ENCODE data around the gene FAM3D.

DNA sequence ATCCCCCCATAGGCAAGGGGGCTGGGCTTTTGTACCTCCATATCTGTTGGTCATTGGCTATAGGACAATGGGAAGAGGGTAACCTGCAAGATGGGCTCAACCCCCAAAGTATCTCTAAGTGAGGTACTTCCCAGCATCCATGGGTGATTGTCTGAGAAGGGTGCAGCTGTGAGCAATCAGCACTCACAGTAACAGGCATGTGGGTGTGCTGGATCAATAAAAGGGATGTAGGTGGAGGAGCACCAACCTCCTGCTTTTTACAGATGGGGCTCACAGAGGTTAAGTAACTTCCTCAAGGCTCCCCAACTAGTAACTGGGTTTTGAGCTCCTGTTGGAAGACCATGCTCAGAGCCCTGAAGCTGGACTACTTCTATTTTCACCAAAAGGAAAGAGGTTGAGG lies 63.0 kb downstream of the FAM3D start:
- TF ChIP-seq, protein P1, sequence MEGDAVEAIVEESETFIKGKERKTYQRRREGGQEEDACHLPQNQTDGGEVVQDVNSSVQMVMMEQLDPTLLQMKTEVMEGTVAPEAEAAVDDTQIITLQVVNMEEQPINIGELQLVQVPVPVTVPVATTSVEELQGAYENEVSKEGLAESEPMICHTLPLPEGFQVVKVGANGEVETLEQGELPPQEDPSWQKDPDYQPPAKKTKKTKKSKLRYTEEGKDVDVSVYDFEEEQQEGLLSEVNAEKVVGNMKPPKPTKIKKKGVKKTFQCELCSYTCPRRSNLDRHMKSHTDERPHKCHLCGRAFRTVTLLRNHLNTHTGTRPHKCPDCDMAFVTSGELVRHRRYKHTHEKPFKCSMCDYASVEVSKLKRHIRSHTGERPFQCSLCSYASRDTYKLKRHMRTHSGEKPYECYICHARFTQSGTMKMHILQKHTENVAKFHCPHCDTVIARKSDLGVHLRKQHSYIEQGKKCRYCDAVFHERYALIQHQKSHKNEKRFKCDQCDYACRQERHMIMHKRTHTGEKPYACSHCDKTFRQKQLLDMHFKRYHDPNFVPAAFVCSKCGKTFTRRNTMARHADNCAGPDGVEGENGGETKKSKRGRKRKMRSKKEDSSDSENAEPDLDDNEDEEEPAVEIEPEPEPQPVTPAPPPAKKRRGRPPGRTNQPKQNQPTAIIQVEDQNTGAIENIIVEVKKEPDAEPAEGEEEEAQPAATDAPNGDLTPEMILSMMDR (IDR thresholded peaks at IDR 0.05; ENCODE audit: low read depth, low read length): no peak
- no peak for TF ChIP-seq EZH2phosphoT487 (IDR thresholded peaks at IDR 0.05; ENCODE audit: low read depth)

Data from OCI-LY3 (cell line).